Liver (tissue), 9 donors: ENCODE measurements around the gene LAPTM4A. TPM values are rescaled to one million over a fixed set of nuclear protein-coding genes. Genes with fewer than 3 reads are reported as not detected.

Source experiments
- DNase-seq: peaks from one replicate; pipeline ENCODE4 v3.0.0-alpha.2; 2017; ENCODE audit warnings: low spot score
- H3K27ac ChIP-seq, 2 donors: one replicate each; pipeline ENCODE4 v1.7.0; 2013; ENCODE audit warnings: inconsistent platforms in 2 of 2, low read length in 2 of 2, control low read depth in 1 of 2, low read depth in 1 of 2, mild to moderate bottlenecking in 1 of 2
- H3K27me3 ChIP-seq, 4 donors: one replicate each; pipeline versions ENCODE4 v1.6.1 to v1.7.0; 2013; ENCODE audit warnings: low read length in 3 of 4, inconsistent platforms in 1 of 4, mild to moderate bottlenecking in 1 of 4, moderate library complexity in 1 of 4; ENCODE audit not compliant: control insufficient read depth in 4 of 4, insufficient read depth in 4 of 4
- H3K36me3 ChIP-seq, 4 donors: one replicate each; pipeline versions ENCODE4 v1.6.1 to v1.7.0; 2013; ENCODE audit warnings: low read length in 3 of 4, mild to moderate bottlenecking in 3 of 4, low read depth in 1 of 4, moderate library complexity in 1 of 4; ENCODE audit not compliant: control insufficient read depth in 4 of 4, insufficient read depth in 3 of 4
- H3K4me1 ChIP-seq, 4 donors: one replicate each; pipeline versions ENCODE4 v1.6.1 to v1.7.0; 2013; ENCODE audit warnings: low read length in 3 of 4, mild to moderate bottlenecking in 3 of 4, moderate library complexity in 1 of 4; ENCODE audit not compliant: control insufficient read depth in 4 of 4, insufficient read depth in 4 of 4
- H3K4me3 ChIP-seq, 3 donors: one replicate each; pipeline versions ENCODE4 v1.6.1 to v1.7.0; 2013; ENCODE audit warnings: low read length in 3 of 3, control low read depth in 1 of 3, low read depth in 1 of 3, mild to moderate bottlenecking in 1 of 3
- H3K9ac ChIP-seq, 2 donors: one replicate each; pipeline ENCODE4 v1.7.0; 2013; ENCODE audit warnings: low read length in 2 of 2, mild to moderate bottlenecking in 2 of 2, moderate library complexity in 2 of 2, control low read depth in 1 of 2, low read depth in 1 of 2
- H3K9me3 ChIP-seq, 4 donors: one replicate each; pipeline versions ENCODE4 v1.6.1 to v1.7.0; 2013; ENCODE audit warnings: low read length in 3 of 4; ENCODE audit not compliant: control insufficient read depth in 4 of 4
- FOXA1 ChIP-seq: IDR thresholded peaks from 2 replicates; pipeline ENCODE4 v1.6.1; 2016; ENCODE audit warnings: antibody characterized with exemption
- FOXA2 ChIP-seq: IDR thresholded peaks from 2 replicates; pipeline ENCODE4 v1.6.1; 2016; ENCODE audit warnings: antibody characterized with exemption
- GABPA ChIP-seq, 2 donors: IDR thresholded peaks in 1 of 2; conservative IDR thresholded peaks in 1 of 2; 2 replicates each; pipeline ENCODE4 v1.6.1; 2016; ENCODE audit warnings: antibody characterized with exemption in 2 of 2, mild to moderate bottlenecking in 1 of 2, moderate library complexity in 1 of 2
- NR2F2 ChIP-seq: IDR thresholded peaks from 2 replicates; pipeline ENCODE4 v1.6.1; 2016; ENCODE audit warnings: antibody characterized with exemption
- RAD21 ChIP-seq, 2 donors: IDR thresholded peaks; 2 replicates each; pipeline ENCODE4 v1.6.1; 2016; ENCODE audit warnings: antibody characterized with exemption in 2 of 2, mild to moderate bottlenecking in 2 of 2
- RXRA ChIP-seq, 2 donors: IDR thresholded peaks; 2 replicates each; pipeline ENCODE4 v1.6.1; 2017 to 2018; ENCODE audit warnings: antibody characterized with exemption in 2 of 2, mild to moderate bottlenecking in 1 of 2
- SP1 ChIP-seq: IDR thresholded peaks from 2 replicates; pipeline ENCODE4 v1.6.1; 2018; ENCODE audit warnings: antibody characterized with exemption, mild to moderate bottlenecking
- TAF1 ChIP-seq: conservative IDR thresholded peaks from 2 replicates; pipeline ENCODE4 v1.6.1; 2016; ENCODE audit warnings: antibody characterized with exemption, mild to moderate bottlenecking
- YY1 ChIP-seq: IDR thresholded peaks from 2 replicates; pipeline ENCODE4 v1.6.1; 2016; ENCODE audit warnings: antibody characterized with exemption, mild to moderate bottlenecking
- WGBS: extraction: QIAGEN DNeasy Blood & Tissue Kit; methylation state at CpG from one replicate; pipeline ENCODE4 v1.1.7; 2013; 5-methylcytosine and 5-hydroxymethylcytosine counted together
- polyA plus RNA-seq, 2 donors: library from polyadenylated mRNA; stranded (reverse) in 1 of 2; unstranded in 1 of 2; fragments of 200-250 nt in 1 of 2; fragments of >200 nt in 1 of 2; fragmentation: Nextera tagmentation in 1 of 2; extraction: Ambion mirVana in 1 of 2; gene quantifications; one replicate each; pipeline versions ENCODE4 v1.2.1 to v1.2.3, GENCODE V29; 2013 to 2015
- total RNA-seq, 2 donors: library from RNA; depleted of rRNA; stranded (reverse); fragments of >200 nt; gene quantifications; one replicate each; pipeline ENCODE4 v1.2.3, GENCODE V29; 2014
- TF ChIP-seq, protein P1 (sequence below): IDR thresholded peaks from 2 replicates; pipeline ENCODE4 v1.6.1; 2016; ENCODE audit warnings: antibody characterized with exemption
- TF ChIP-seq, protein P2 (sequence below): IDR thresholded peaks from 2 replicates; pipeline ENCODE4 v1.6.1; 2016; ENCODE audit warnings: antibody characterized with exemption, mild to moderate bottlenecking
- TF ChIP-seq, protein P3 (sequence below): fragments of 150-350 bp; IDR thresholded peaks from 2 replicates; pipeline ENCODE4 v1.5.1; 2017; ENCODE audit warnings: improper control_type of control experiment, low read depth, low read length; ENCODE audit not compliant: missing input control
- TF ChIP-seq, protein P4 (sequence below): IDR thresholded peaks from 2 replicates; pipeline ENCODE4 v1.6.1; 2016; ENCODE audit warnings: antibody characterized with exemption
- TF ChIP-seq, protein P5 (sequence below): IDR thresholded peaks from 2 replicates; pipeline ENCODE4 v1.6.1; 2016; ENCODE audit warnings: antibody characterized with exemption
- donor health status: healthy.
- donor health status: healthy.
- donor health status: healthy.
- donor health status: healthy.
- donor health status: healthy.

LAPTM4A gene
- total and polyA plus RNA-seq, 4 donors: 69.1 to 183 (median 122) TPM

DNA sequence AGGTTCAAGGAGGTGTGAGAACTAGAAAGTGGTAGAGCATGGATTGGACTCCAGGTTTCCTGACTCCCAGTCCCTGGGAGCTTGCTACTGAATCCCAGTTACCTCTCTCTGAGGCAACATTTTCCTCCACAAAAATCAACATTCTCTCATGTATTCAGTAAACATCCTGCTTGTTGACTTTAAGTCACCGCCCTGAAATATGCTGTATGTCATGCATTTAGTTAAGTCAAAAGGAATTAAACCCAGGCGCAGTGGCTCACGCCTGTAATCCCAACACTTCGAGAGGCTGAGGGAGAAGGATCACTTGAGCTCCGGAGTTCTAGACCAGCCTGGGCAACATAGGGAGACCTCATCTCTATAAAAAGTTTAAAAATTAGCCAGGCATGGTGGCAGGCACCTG is 42.7 kb downstream of the LAPTM4A start:
- TF ChIP-seq RAD21 (IDR thresholded peaks at IDR 0.05) (no peak), RXRA (IDR thresholded peaks at IDR 0.05) (no peak), SP1 (no peak), FOXA2 (no peak), FOXA1 (no peak), GABPA (IDR thresholded peaks at IDR 0.05 in 1 of 2, conservative IDR thresholded peaks at IDR 0.05 in 1 of 2) (no peak), NR2F2 (no peak), YY1 (no peak), TAF1 (no peak)
- TF ChIP-seq, protein P1, sequence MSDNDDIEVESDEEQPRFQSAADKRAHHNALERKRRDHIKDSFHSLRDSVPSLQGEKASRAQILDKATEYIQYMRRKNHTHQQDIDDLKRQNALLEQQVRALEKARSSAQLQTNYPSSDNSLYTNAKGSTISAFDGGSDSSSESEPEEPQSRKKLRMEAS: no peak
- TF ChIP-seq, protein P2, sequence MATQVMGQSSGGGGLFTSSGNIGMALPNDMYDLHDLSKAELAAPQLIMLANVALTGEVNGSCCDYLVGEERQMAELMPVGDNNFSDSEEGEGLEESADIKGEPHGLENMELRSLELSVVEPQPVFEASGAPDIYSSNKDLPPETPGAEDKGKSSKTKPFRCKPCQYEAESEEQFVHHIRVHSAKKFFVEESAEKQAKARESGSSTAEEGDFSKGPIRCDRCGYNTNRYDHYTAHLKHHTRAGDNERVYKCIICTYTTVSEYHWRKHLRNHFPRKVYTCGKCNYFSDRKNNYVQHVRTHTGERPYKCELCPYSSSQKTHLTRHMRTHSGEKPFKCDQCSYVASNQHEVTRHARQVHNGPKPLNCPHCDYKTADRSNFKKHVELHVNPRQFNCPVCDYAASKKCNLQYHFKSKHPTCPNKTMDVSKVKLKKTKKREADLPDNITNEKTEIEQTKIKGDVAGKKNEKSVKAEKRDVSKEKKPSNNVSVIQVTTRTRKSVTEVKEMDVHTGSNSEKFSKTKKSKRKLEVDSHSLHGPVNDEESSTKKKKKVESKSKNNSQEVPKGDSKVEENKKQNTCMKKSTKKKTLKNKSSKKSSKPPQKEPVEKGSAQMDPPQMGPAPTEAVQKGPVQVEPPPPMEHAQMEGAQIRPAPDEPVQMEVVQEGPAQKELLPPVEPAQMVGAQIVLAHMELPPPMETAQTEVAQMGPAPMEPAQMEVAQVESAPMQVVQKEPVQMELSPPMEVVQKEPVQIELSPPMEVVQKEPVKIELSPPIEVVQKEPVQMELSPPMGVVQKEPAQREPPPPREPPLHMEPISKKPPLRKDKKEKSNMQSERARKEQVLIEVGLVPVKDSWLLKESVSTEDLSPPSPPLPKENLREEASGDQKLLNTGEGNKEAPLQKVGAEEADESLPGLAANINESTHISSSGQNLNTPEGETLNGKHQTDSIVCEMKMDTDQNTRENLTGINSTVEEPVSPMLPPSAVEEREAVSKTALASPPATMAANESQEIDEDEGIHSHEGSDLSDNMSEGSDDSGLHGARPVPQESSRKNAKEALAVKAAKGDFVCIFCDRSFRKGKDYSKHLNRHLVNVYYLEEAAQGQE: no peak
- TF ChIP-seq, protein P3, sequence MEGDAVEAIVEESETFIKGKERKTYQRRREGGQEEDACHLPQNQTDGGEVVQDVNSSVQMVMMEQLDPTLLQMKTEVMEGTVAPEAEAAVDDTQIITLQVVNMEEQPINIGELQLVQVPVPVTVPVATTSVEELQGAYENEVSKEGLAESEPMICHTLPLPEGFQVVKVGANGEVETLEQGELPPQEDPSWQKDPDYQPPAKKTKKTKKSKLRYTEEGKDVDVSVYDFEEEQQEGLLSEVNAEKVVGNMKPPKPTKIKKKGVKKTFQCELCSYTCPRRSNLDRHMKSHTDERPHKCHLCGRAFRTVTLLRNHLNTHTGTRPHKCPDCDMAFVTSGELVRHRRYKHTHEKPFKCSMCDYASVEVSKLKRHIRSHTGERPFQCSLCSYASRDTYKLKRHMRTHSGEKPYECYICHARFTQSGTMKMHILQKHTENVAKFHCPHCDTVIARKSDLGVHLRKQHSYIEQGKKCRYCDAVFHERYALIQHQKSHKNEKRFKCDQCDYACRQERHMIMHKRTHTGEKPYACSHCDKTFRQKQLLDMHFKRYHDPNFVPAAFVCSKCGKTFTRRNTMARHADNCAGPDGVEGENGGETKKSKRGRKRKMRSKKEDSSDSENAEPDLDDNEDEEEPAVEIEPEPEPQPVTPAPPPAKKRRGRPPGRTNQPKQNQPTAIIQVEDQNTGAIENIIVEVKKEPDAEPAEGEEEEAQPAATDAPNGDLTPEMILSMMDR: no peak
- TF ChIP-seq, protein P4, sequence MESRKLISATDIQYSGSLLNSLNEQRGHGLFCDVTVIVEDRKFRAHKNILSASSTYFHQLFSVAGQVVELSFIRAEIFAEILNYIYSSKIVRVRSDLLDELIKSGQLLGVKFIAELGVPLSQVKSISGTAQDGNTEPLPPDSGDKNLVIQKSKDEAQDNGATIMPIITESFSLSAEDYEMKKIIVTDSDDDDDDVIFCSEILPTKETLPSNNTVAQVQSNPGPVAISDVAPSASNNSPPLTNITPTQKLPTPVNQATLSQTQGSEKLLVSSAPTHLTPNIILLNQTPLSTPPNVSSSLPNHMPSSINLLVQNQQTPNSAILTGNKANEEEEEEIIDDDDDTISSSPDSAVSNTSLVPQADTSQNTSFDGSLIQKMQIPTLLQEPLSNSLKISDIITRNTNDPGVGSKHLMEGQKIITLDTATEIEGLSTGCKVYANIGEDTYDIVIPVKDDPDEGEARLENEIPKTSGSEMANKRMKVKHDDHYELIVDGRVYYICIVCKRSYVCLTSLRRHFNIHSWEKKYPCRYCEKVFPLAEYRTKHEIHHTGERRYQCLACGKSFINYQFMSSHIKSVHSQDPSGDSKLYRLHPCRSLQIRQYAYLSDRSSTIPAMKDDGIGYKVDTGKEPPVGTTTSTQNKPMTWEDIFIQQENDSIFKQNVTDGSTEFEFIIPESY: no peak
- TF ChIP-seq, protein P5, sequence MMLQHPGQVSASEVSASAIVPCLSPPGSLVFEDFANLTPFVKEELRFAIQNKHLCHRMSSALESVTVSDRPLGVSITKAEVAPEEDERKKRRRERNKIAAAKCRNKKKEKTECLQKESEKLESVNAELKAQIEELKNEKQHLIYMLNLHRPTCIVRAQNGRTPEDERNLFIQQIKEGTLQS: no peak
- WGBS: 69% methylated on average over 5 of the region's 5 CpGs
- no peaks in the 10 kb centered on the region for H3K9me3 ChIP-seq
- H3K4me3 ChIP-seq: no peak overlapping the region
- no peaks in the 10 kb centered on the region for H3K36me3 ChIP-seq
- H3K27ac ChIP-seq: no peak overlapping the region
- peaks cover 0 to 4% (median 0%) of the 10 kb centered on the region in 4 donors for H3K27me3 ChIP-seq
- peaks cover 2 to 10% (median 7%) of the 10 kb centered on the region in 4 donors for H3K4me1 ChIP-seq
- no peak for DNase-seq
- no peak overlapping the region for H3K9ac ChIP-seq

DNA sequence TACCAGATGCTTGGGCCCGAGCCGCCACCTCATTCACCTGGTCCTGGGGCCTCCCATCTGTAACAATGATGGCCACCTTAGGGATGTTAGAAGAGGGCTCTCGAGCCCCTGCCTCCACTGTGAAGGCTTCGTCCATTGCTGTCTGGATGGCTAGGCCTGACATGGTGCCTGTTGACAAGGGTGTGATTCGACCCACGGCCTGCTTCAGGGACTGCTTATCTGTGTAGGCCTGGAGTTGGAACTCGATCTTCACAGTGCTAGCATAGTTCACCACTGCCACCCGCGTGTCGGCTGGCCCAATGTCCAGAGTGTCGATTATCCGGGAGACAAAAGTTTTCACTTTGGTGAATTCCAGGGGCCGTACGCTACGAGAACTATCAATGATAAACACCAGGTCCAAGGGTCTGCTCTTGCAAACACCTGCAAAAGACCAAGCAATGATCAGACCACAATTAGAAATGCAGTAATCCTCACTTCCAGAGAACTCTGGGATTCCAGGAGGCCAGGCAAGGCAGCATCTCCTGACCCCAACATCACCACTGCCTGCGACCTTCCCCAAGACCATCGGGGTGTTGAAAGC is 45.4 kb downstream of the LAPTM4A start:
- no peaks in the 10 kb centered on the region for H3K4me1 ChIP-seq
- H3K36me3 ChIP-seq: no peaks in the 10 kb centered on the region
- no peaks in the 10 kb centered on the region for H3K27me3 ChIP-seq
- H3K4me3 ChIP-seq: no peak overlapping the region
- DNase-seq: no peak
- no peak overlapping the region for H3K27ac ChIP-seq
- H3K9ac ChIP-seq: no peak overlapping the region
- 88% methylated on average over 17 of the region's 17 CpGs for WGBS
- H3K9me3 ChIP-seq: no peaks in the 10 kb centered on the region
- TF ChIP-seq, protein P1: no peak
- TF ChIP-seq NR2F2: no peak
- TF ChIP-seq TAF1: no peak
